Activated T-cell treated with anti-CD3 and anti-CD28 coated beads, Interleukin-2, amount 50 U/mL, for 24 hours (primary cell): ENCODE data around the gene ZNF41.

ENCODE experiments used
- DNase-seq: peaks from one replicate; pipeline ENCODE4 v3.0.0-alpha.2; 2020
- H3K27ac Mint-ChIP-seq: 2 replicates; pipeline ENCODE4 v1.8.0; 2020; ENCODE audit warnings: mild to moderate bottlenecking, mixed read lengths
- H3K27me3 Mint-ChIP-seq: 2 replicates; pipeline ENCODE4 v1.8.0; 2020; ENCODE audit warnings: mixed read lengths
- H3K36me3 Mint-ChIP-seq: 2 replicates; pipeline ENCODE4 v1.8.0; 2020; ENCODE audit warnings: low read depth, mixed read lengths
- H3K4me1 Mint-ChIP-seq: 2 replicates; pipeline ENCODE4 v1.8.0; 2020; ENCODE audit warnings: low read depth, mixed read lengths
- H3K4me3 Mint-ChIP-seq: 2 replicates; pipeline ENCODE4 v1.8.0; 2020; ENCODE audit warnings: mild to moderate bottlenecking, moderate library complexity, mixed read lengths
- H3K9me3 Mint-ChIP-seq: 2 replicates; pipeline ENCODE4 v1.8.0; 2020; ENCODE audit warnings: mixed read lengths

The ZNF41 gene

GRCh38 chrX:47460561-47460960 lies 22.5 kb downstream of the ZNF41 start:
- no peak overlapping the region for H3K27ac Mint-ChIP-seq
- no peaks in the 10 kb centered on the region for H3K9me3 Mint-ChIP-seq
- peaks cover 61% of the 10 kb centered on the region for H3K36me3 Mint-ChIP-seq
- H3K27me3 Mint-ChIP-seq = peaks cover 14% of the 10 kb centered on the region
- H3K4me1 Mint-ChIP-seq = peaks cover 2% of the 10 kb centered on the region
- no peak overlapping the region for H3K4me3 Mint-ChIP-seq
- no peak for DNase-seq

GRCh38 chrX:47458528-47458927 lies 24.5 kb downstream of the ZNF41 start:
- no peaks in the 10 kb centered on the region for H3K9me3 Mint-ChIP-seq
- H3K4me1 Mint-ChIP-seq = peaks cover 2% of the 10 kb centered on the region
- H3K27ac Mint-ChIP-seq = no peak overlapping the region
- H3K36me3 Mint-ChIP-seq = peaks cover 62% of the 10 kb centered on the region
- no peak for DNase-seq
- no peak overlapping the region for H3K4me3 Mint-ChIP-seq
- peaks cover 14% of the 10 kb centered on the region for H3K27me3 Mint-ChIP-seq

GRCh38 chrX:47456080-47456479 lies 26.9 kb downstream of the ZNF41 start:
- Mint-ChIP-seq H3K27ac (no peak overlapping the region), H3K4me3 (no peak overlapping the region), H3K9me3 (peaks cover 7% of the 10 kb centered on the region), H3K36me3 (peaks cover 74% of the 10 kb centered on the region), H3K4me1 (peaks cover 2% of the 10 kb centered on the region), H3K27me3 (peaks cover 27% of the 10 kb centered on the region)
- DNase-seq = no peak

- Mint-ChIP-seq H3K4me3 (no peak overlapping the region), H3K27me3 (peaks cover 31% of the 10 kb centered on the region), H3K36me3 (peaks cover 96% of the 10 kb centered on the region), H3K9me3 (peaks cover 38% of the 10 kb centered on the region), H3K27ac (no peak overlapping the region), H3K4me1 (no peaks in the 10 kb centered on the region)
- DNase-seq = no peak
Observed at GRCh38 chrX:47452112-47452511, 30.9 kb downstream of the ZNF41 start.

GRCh38 chrX:47448165-47448806 lies 34.7 kb downstream of the ZNF41 start:
- Mint-ChIP-seq H3K36me3 (peaks cover 78% of the 10 kb centered on the region), H3K4me3 (no peak overlapping the region), H3K9me3 (peaks cover 51% of the 10 kb centered on the region), H3K27me3 (peaks cover 24% of the 10 kb centered on the region), H3K4me1 (no peaks in the 10 kb centered on the region), H3K27ac (no peak overlapping the region)
- DNase-seq = no peak

- Mint-ChIP-seq H3K4me1 (no peaks in the 10 kb centered on the region), H3K4me3 (no peak overlapping the region), H3K27me3 (peaks cover 23% of the 10 kb centered on the region), H3K9me3 (peaks cover 51% of the 10 kb centered on the region), H3K36me3 (peaks cover 71% of the 10 kb centered on the region), H3K27ac (no peak overlapping the region)
- no peak for DNase-seq
Observed at GRCh38 chrX:47447607-47448006, 35.4 kb downstream of the ZNF41 start.

- DNase-seq = no peak
- H3K36me3 Mint-ChIP-seq = peaks cover 65% of the 10 kb centered on the region
- peaks cover 51% of the 10 kb centered on the region for H3K9me3 Mint-ChIP-seq
- H3K4me3 Mint-ChIP-seq = no peak overlapping the region
- peaks cover 17% of the 10 kb centered on the region for H3K27me3 Mint-ChIP-seq
- no peak overlapping the region for H3K27ac Mint-ChIP-seq
- no peaks in the 10 kb centered on the region for H3K4me1 Mint-ChIP-seq
Observed at GRCh38 chrX:47446971-47447370, 36.1 kb downstream of the ZNF41 start.

GRCh38 chrX:47446431-47446830 lies 36.6 kb downstream of the ZNF41 start:
- peaks cover 51% of the 10 kb centered on the region for H3K9me3 Mint-ChIP-seq
- no peak overlapping the region for H3K4me3 Mint-ChIP-seq
- H3K27ac Mint-ChIP-seq = no peak overlapping the region
- DNase-seq = no peak
- H3K27me3 Mint-ChIP-seq = peaks cover 15% of the 10 kb centered on the region
- H3K4me1 Mint-ChIP-seq = no peaks in the 10 kb centered on the region
- peaks cover 60% of the 10 kb centered on the region for H3K36me3 Mint-ChIP-seq

- Mint-ChIP-seq H3K36me3 (no peaks in the 10 kb centered on the region), H3K27ac (no peak overlapping the region), H3K27me3 (peaks cover 16% of the 10 kb centered on the region), H3K4me1 (no peaks in the 10 kb centered on the region), H3K9me3 (no peaks in the 10 kb centered on the region), H3K4me3 (no peak overlapping the region)
- DNase-seq = no peak
Observed at GRCh38 chrX:47430925-47431324, 52.1 kb downstream of the ZNF41 start.

GRCh38 chrX:47422444-47422843 lies 60.6 kb downstream of the ZNF41 start:
- Mint-ChIP-seq H3K27ac (no peak overlapping the region), H3K36me3 (no peaks in the 10 kb centered on the region), H3K27me3 (peaks cover 34% of the 10 kb centered on the region), H3K4me3 (no peak overlapping the region), H3K4me1 (no peaks in the 10 kb centered on the region), H3K9me3 (peaks cover 11% of the 10 kb centered on the region)
- DNase-seq = no peak

GRCh38 chrX:47420962-47421361 lies 62.1 kb downstream of the ZNF41 start:
- no peak overlapping the region for H3K4me3 Mint-ChIP-seq
- H3K36me3 Mint-ChIP-seq = peaks cover 4% of the 10 kb centered on the region
- H3K27ac Mint-ChIP-seq = no peak overlapping the region
- H3K27me3 Mint-ChIP-seq = peaks cover 30% of the 10 kb centered on the region
- no peaks in the 10 kb centered on the region for H3K4me1 Mint-ChIP-seq
- DNase-seq = no peak
- H3K9me3 Mint-ChIP-seq = peaks cover 16% of the 10 kb centered on the region

GRCh38 chrX:47420265-47420664 lies 62.8 kb downstream of the ZNF41 start:
- Mint-ChIP-seq H3K27ac (no peak overlapping the region), H3K4me3 (no peak overlapping the region), H3K27me3 (peaks cover 30% of the 10 kb centered on the region), H3K36me3 (peaks cover 7% of the 10 kb centered on the region), H3K9me3 (peaks cover 16% of the 10 kb centered on the region), H3K4me1 (no peaks in the 10 kb centered on the region)
- DNase-seq = no peak

GRCh38 chrX:47413179-47413594 lies 69.8 kb downstream of the ZNF41 start:
- DNase-seq = no peak
- Mint-ChIP-seq H3K27ac (no peak overlapping the region), H3K27me3 (peaks cover 13% of the 10 kb centered on the region), H3K4me3 (no peak overlapping the region), H3K36me3 (peaks cover 55% of the 10 kb centered on the region), H3K4me1 (no peaks in the 10 kb centered on the region), H3K9me3 (peaks cover 37% of the 10 kb centered on the region)
